Activated CD4-positive, CD25-positive, alpha-beta regulatory T cell treated with anti-CD3 and anti-CD28 coated beads, Interleukin-2, amount 50 U/mL, for 16 hours (primary cell): ENCODE measurements around the gene RAPGEFL1.
A peak's percentile ranks its signal among the peaks of the same experiment; 100 is the strongest.
"Not testable (repeated sequence)": the region's sequence is repeated elsewhere in the genome, so short reads cannot be mapped to it uniquely, and the experiment has no call there.

Experiments used
- DNase-seq: peaks from one replicate; pipeline ENCODE4 v3.0.0-alpha.2; 2020; ENCODE audit warnings: low read depth, low spot score

RAPGEFL1 gene, protein sequence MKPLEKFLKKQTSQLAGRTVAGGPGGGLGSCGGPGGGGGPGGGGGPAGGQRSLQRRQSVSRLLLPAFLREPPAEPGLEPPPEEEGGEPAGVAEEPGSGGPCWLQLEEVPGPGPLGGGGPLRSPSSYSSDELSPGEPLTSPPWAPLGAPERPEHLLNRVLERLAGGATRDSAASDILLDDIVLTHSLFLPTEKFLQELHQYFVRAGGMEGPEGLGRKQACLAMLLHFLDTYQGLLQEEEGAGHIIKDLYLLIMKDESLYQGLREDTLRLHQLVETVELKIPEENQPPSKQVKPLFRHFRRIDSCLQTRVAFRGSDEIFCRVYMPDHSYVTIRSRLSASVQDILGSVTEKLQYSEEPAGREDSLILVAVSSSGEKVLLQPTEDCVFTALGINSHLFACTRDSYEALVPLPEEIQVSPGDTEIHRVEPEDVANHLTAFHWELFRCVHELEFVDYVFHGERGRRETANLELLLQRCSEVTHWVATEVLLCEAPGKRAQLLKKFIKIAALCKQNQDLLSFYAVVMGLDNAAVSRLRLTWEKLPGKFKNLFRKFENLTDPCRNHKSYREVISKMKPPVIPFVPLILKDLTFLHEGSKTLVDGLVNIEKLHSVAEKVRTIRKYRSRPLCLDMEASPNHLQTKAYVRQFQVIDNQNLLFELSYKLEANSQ

GRCh38 chr17:40177275-40177874 lies at the start of gene RAPGEFL1:
Gene RAPGEFL1, plus strand, starts transcription at chr17:40177470. Its CDS starts 392 bp downstream, at chr17:40177862.
- peak; percentile 57 for DNase-seq

DNA sequence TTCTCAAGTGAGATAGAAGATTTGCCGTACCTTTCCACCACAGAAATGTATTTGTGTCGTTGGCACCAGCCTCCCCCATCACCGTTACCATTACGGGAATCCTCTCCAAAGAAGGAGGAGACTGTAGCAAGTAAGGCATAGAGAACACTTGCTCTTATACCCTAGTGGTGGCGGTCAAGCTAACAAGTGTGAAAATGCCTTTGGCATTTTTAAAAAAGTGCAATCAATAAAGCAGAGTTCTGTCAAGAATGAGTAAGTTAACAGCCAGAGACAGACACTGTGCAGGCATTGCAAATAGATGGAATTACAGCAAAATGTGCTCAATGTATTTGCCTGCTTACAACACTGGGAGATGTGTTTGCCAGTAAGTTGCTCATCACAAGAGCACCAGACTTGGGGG lies 47.8 kb upstream of the RAPGEFL1 start:
- DNase-seq = no peak

DNA sequence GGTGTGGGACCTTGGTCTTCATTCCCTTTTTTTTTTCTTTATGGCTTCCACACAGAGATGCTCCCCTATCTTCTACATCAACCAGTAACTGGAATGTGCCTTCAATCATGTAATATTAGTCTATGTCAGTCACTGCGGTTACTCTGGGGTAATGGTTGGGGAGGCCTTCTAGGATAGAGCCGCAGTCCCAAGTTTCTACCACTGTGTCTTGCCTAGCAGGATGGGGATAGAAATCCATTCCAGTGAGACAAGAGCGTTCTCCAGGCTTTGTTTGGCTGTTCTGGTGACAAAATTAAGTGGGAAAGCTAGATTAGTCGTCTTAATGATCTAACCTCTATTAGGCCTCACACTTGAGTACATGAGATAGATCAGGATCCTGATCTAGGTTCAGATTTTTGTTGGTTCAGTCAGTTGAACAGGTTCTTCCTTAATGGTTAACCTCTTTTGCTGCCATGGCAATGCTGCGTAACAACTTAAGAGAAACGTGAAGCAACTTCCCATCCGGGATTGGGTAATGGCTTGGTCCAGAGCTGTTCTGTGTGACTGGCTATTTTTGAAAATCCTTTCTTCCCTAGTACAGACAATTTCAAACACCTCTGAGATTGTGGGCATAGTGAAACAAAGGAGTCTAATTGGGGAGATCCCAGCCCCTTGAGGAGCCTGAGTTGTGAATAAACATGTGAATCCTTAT lies 46.8 kb upstream of the RAPGEFL1 start:
- no peak for DNase-seq

- DNase-seq = no peak
Measured at GRCh38 chr17:40134184-40134583, 43.1 kb upstream of the RAPGEFL1 start.

DNA sequence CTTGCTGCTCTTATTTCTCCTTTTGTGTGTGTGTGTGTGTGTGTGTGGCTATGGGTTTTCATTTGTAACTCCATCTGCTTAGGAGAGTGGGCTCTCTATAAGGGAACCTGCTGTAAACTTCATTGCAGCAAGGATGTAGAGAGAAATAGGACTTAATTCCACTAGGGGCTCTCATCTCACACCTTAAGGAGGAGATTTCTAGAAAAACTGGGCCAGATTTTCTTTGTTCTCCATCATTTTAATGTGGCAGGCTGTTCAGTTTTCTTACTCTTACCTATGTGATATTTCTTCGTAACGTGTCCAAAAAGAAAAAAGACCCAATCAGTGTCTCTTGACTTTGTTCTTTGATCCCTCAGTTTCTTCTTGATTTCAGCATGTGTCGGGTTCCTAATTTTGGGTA lies 41.5 kb upstream of the RAPGEFL1 start:
- no peak for DNase-seq

GRCh38 chr17:40139566-40140058 lies 37.7 kb upstream of the RAPGEFL1 start:
- DNase-seq = no peak

- DNase-seq = not testable (repeated sequence)
Measured at GRCh38 chr17:40143166-40143565, 34.1 kb upstream of the RAPGEFL1 start.

- DNase-seq = no peak
Measured at GRCh38 chr17:40145476-40145875, 31.8 kb upstream of the RAPGEFL1 start.

DNA sequence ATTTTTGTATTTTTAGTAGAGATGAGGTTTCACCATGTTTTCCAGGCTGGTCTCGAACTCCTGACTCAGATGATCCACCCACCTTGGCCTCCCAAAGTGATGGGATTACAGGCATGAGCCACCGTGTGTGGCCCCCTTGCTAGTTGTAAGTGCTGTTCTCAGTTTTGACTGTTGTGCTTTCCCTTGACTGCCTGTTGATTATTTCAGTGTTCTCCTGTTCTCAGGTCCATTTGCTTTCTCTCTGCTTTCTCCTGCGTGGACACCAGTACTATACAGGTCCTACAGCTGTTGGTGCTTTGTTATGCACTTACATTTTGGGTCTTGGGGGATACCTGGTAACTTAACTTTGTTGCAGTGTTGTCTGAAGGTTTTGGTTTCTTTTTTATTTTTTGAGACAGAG lies 28.7 kb upstream of the RAPGEFL1 start:
- no peak for DNase-seq

DNA sequence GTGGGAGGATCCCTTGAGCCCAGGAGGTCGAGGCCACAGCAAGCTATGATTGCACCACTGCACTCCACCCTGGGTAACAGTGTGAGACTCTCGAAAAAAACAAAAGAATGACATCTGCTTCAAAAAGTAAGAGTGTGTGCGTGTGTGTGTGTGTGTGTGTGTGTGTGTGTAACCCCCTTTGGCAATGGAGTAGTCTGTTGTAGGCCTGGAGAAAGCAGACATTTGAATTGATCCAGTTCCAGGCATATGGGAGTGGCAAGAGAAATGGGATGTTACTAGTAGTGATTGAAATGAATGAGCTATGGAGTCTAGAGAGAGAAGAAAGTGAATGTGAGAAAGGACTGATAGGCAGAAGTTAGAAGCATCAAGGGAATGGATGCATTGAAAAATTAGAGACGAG lies 27.0 kb upstream of the RAPGEFL1 start:
- DNase-seq = no peak

DNA sequence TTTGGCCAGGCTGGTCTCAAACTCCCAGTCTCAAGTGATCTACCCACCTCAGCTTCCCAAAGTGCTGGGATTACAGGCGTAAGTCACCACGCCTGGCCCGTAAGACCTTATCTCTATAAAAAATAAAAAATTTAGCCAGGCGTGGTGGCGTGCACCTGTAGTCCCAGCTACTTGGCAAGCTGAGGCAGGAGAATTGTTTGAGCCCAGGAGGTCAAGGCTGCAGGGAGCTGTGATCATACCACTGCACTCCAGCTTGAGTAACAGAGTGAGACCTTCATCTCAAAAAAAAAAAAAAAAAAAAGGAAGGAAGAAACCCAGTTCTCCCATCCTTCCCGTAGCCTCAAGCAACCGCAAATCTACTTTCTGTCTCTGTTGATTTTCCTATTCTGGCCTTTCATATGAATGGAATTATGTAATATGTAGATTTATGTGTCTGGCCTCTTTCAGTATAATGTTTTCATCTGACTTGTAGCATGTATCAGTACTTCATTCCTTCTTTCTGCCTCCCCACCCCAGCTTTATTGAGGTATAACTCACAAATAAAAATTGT lies 25.8 kb upstream of the RAPGEFL1 start:
- DNase-seq = no peak

GRCh38 chr17:40153603-40154236 lies 23.6 kb upstream of the RAPGEFL1 start:
- DNase-seq = no peak

DNA sequence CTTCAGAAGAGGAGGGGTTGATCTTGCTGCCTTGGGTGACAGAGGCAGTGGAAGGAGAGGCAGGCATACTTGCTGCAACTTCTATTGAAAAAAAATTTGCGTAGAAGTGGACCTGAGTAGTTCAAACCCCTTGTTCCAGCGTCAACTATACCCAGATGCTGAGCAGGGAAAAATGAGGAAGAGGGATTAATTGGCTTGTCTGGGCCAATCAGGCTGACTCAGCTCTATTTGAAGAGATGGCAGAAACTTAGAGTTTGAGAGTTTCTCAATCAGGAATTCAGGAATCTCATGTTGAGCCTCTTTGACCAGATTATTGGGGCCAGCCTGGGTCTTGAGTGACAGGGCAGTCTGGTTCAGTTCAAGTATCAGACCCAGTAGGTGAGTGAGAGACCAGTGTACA lies 19.3 kb upstream of the RAPGEFL1 start:
- DNase-seq = no peak

DNA sequence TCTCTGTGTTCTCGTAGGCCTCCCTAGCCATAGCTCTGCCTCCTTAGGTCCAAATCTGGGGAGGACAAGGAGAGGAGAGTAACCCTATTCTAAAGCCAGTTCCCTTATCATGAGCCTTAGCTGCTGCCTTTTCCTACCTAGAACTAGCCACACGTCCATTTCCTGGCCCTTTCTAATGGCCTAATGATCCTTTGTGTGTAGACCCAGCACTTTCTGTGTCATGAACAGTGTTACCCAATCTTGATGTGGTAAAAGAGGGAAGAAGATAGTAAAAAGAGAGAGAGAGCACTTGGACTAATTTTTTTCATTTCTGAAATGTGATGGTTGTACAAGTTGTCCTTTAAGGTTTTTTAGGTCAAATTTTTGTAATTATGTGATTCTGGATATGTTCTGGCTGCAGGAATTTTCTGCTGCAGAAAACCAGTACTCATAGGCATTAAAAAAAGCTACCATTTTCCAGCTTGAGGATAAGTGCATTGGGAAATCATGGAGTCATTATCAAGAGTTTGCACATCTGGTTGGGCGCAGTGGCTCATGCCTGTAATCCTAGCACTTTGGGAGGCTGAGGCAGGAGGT lies 18.7 kb upstream of the RAPGEFL1 start:
- DNase-seq = no peak

- no peak for DNase-seq
Measured at GRCh38 chr17:40159456-40159855, 17.8 kb upstream of the RAPGEFL1 start.

DNA sequence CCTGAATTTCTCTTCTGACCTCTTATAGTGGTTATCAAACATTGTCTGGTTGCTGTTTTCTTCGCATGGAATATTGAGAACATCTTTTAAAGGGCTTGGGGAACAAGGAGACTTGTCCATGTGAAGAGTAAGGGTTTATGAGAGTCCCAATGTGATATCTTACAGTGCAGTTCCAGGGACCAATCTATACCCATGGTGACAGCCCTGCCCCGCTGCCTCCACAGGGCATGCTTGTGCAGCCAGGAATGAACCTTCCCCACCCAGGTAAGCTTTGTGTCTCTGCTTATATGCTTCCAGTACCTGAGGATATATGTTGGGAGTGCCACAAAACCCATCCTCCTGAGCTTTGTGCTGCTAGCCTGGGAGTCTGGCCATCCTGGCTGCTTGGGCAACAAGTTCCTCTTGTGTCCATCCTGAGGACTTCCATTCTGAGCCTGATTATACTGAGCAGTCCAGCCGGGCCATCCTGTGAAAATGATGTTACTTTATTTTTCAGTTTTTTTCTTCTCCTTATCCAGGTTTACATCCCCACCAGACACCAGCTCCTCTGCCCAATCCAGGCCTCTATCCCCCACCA lies 9.5 kb upstream of the RAPGEFL1 start:
- no peak for DNase-seq

DNA sequence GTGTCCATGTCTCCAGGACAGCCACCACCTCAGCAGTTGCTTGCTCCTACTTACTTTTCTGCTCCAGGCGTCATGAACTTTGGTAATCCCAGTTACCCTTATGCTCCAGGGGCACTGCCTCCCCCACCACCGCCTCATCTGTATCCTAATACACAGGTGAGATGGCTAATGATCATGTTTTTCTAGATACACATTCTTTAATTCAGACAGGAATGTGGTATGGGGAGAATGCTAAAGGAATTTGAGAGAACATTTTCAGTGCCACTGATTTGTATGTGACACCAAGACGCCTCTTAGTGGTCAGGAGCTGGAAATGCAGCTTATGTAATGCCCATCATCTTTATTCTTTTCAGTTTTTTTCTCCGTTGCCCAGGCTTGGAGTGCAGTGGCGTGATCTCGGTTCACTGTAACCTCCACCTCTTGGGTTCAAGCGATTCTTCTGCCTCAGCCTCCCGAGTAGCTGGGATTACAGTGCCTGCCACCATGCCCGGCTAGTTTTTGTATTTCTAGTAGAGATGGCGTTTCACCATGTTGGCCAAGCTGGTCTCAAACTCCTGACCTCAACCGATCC lies 8.9 kb upstream of the RAPGEFL1 start:
- no peak for DNase-seq

DNA sequence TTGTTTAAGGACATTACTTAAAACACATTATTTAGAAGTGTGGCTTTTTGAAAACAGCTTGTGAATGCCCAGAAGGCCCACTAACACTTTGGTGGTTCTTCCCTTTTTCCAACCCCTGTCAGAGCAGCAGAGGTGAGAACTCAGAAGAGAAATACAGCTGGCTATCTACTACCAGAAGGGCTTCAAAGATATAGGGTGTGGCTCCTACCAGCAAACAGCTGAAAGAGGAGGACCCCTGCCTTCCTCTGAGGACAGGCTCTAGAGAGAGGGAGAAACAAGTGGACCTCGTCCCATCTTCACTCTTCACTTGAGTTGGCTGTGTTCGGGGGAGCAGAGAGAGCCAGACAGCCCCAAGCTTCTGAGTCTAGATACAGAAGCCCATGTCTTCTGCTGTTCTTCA lies 6.9 kb upstream of the RAPGEFL1 start:
- DNase-seq = no peak

GRCh38 chr17:40171750-40172149 lies 5.5 kb upstream of the RAPGEFL1 start:
- DNase-seq = no peak
